Neural crest cell (in vitro differentiated cells): ENCODE results near the gene ZBTB20. TPM values are rescaled to one million over a fixed set of nuclear protein-coding genes. Genes with fewer than 3 reads are reported as not detected.

Experiments used
- DNase-seq: peaks from one replicate; pipeline ENCODE4 v3.0.0; 2021; ENCODE audit warnings: low read depth, mixed read lengths, low spot score
- H3K27ac Mint-ChIP-seq: one replicate; pipeline ENCODE4 v1.8.0; 2021; ENCODE audit warnings: mild to moderate bottlenecking, mixed read lengths; ENCODE audit not compliant: unreplicated experiment
- H3K27me3 Mint-ChIP-seq: 2 replicates; pipeline ENCODE4 v1.8.0; 2021; ENCODE audit warnings: low read depth, mild to moderate bottlenecking, mixed read lengths
- H3K36me3 Mint-ChIP-seq: 2 replicates; pipeline ENCODE4 v1.8.0; 2021; ENCODE audit warnings: low read depth, mild to moderate bottlenecking, mixed read lengths
- H3K4me1 Mint-ChIP-seq: 2 replicates; pipeline ENCODE4 v1.8.0; 2021; ENCODE audit warnings: mixed read lengths
- H3K4me3 Mint-ChIP-seq: one replicate; pipeline ENCODE4 v1.8.0; 2021; ENCODE audit warnings: mild to moderate bottlenecking, mixed read lengths
- H3K9me3 Mint-ChIP-seq: 2 replicates; pipeline ENCODE4 v1.8.0; 2021; ENCODE audit warnings: mixed read lengths
- total RNA-seq: library from RNA; stranded (reverse); gene quantifications from 2 replicates; pipeline ENCODE4 v1.2.1, GENCODE V29; 2021
- TF ChIP-seq, protein P1 (sequence below): fragments of 200-600 bp; sonication (generic); conservative IDR thresholded peaks from 2 replicates; pipeline ENCODE4 v1.5.0; 2021; ENCODE audit warnings: antibody characterized with exemption, mild to moderate bottlenecking

The ZBTB20 gene
- total RNA-seq, 1 donor from 2014 or later = 12.4 TPM

DNA sequence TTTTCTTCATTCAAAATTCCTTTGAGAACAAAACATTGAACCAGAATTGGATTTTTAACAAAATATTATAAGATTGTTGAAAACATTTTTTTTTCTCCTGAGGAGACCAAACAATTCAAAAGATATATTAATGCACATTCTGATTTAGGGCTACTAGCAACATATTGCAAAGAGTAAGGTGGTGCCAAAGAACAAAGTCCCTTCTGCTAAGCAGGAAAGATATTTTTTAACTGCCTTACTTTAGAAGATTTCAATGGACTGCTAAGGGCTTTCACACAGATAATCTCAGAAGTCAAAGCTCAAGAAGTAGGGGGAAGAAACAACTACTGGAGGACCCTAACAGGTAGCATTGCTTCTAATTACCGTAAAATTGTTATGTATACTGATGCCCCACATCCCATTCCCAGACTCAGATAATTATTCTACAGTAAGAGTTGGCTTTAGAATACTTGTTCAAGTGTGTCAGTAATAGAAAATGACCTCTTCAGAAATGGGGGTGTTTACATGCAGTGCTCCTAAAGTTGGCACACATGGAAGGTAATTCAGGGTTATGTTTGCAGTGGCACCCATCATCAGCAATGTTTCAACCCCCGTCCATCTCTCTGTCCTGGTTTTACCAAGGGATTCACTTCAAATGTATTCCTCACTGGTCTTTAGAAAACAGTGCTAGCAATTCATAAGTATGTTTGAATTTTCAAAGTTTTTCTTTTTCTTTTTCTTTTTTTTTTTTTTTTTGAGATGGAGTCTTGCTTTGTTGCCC, 354.7 kb downstream of the ZBTB20 start:
- Mint-ChIP-seq H3K9me3 (no peaks in the 10 kb centered on the region), H3K4me1 (peaks cover 6% of the 10 kb centered on the region), H3K4me3 (no peak overlapping the region), H3K27me3 (no peaks in the 10 kb centered on the region), H3K27ac (no peak overlapping the region), H3K36me3 (no peaks in the 10 kb centered on the region)
- DNase-seq = no peak
- TF ChIP-seq, protein P1, sequence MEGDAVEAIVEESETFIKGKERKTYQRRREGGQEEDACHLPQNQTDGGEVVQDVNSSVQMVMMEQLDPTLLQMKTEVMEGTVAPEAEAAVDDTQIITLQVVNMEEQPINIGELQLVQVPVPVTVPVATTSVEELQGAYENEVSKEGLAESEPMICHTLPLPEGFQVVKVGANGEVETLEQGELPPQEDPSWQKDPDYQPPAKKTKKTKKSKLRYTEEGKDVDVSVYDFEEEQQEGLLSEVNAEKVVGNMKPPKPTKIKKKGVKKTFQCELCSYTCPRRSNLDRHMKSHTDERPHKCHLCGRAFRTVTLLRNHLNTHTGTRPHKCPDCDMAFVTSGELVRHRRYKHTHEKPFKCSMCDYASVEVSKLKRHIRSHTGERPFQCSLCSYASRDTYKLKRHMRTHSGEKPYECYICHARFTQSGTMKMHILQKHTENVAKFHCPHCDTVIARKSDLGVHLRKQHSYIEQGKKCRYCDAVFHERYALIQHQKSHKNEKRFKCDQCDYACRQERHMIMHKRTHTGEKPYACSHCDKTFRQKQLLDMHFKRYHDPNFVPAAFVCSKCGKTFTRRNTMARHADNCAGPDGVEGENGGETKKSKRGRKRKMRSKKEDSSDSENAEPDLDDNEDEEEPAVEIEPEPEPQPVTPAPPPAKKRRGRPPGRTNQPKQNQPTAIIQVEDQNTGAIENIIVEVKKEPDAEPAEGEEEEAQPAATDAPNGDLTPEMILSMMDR = no peak

DNA sequence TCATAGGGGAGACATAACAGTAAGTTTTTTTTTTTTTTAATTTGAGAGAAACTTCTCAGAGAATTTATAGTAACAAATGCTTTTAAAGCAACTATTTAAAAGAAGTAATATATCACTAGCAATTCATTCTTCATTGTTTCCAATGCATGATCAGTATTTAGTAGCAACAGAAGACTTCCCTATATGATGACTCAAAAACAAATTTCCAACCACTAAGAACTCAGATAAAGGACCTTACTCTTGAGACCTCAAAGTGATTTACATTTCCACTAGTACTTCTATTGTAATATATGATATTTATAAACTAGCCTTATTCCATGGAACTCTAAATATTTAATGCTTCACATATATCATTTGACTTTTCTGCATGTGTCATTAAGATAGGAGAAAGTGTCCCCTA, 356.3 kb downstream of the ZBTB20 start:
- no peaks in the 10 kb centered on the region for H3K27me3 Mint-ChIP-seq
- no peaks in the 10 kb centered on the region for H3K9me3 Mint-ChIP-seq
- no peak overlapping the region for H3K4me3 Mint-ChIP-seq
- no peak overlapping the region for H3K27ac Mint-ChIP-seq
- DNase-seq = no peak
- peaks cover 6% of the 10 kb centered on the region for H3K4me1 Mint-ChIP-seq
- TF ChIP-seq, protein P1 = no peak
- no peaks in the 10 kb centered on the region for H3K36me3 Mint-ChIP-seq

- Mint-ChIP-seq H3K9me3 (no peaks in the 10 kb centered on the region), H3K4me1 (no peaks in the 10 kb centered on the region), H3K27ac (no peak overlapping the region), H3K27me3 (no peaks in the 10 kb centered on the region), H3K36me3 (no peaks in the 10 kb centered on the region), H3K4me3 (no peak overlapping the region)
- TF ChIP-seq, protein P1 = no peak
- DNase-seq = no peak
Observed at GRCh38 chr3:114789803-114790202, 357.3 kb downstream of the ZBTB20 start.

DNA sequence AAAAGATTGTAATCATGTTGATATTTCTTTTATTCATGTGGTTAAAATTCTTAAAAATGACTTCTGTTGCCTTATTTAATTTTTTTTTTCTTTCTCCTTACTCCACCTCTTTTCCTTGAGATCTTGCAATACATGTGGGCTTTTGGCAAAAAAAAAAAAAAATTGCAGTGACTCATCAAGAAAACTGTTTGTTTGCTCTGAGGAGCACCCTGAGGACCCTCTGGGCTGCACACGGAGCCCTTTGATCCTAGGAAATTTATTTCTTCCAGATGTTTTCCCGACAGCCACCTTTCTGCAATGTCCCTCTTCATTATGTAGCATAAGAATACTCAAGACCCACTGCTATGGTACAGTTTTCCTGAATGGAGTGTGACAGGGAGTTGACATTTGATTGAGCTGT, 371.7 kb downstream of the ZBTB20 start:
- no peak overlapping the region for H3K4me3 Mint-ChIP-seq
- H3K36me3 Mint-ChIP-seq = peaks cover 3% of the 10 kb centered on the region
- no peak for DNase-seq
- H3K4me1 Mint-ChIP-seq = no peaks in the 10 kb centered on the region
- TF ChIP-seq, protein P1 = no peak
- no peak overlapping the region for H3K27ac Mint-ChIP-seq
- no peaks in the 10 kb centered on the region for H3K27me3 Mint-ChIP-seq
- H3K9me3 Mint-ChIP-seq = peaks cover 11% of the 10 kb centered on the region

DNA sequence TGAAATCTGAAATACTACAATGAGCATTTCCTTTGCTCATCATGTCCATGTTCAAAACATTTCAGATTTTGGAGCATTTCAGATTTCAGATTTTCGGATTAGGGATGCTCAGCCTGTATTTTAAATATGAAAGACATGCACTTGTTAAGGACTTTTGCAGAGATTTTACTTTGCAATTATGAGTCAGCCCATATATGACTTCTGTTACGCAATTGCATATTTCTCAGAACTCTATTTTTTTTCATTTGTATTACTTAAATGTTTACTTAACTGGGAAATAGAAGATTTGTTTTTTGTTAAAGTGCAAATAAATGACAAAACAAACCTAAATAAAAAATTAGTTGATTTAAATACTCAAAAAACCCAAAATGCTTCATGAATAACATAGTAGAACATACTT, 376.2 kb downstream of the ZBTB20 start:
- H3K27me3 Mint-ChIP-seq = no peaks in the 10 kb centered on the region
- H3K36me3 Mint-ChIP-seq = peaks cover 3% of the 10 kb centered on the region
- no peak overlapping the region for H3K4me3 Mint-ChIP-seq
- TF ChIP-seq, protein P1 = no peak
- no peak overlapping the region for H3K27ac Mint-ChIP-seq
- no peaks in the 10 kb centered on the region for H3K4me1 Mint-ChIP-seq
- DNase-seq = no peak
- H3K9me3 Mint-ChIP-seq = peaks cover 11% of the 10 kb centered on the region
